Ovary (tissue), 3 donors: ENCODE results near the gene PTGR2.
"Not testable (repeated sequence)": the region's sequence is repeated elsewhere in the genome, so short reads cannot be mapped to it uniquely, and the experiment has no call there.

ENCODE experiments used
- CTCF ChIP-seq, 3 donors: fragments of 450-650 bp in 2 of 3; fragments of 200-600 bp in 1 of 3; IDR thresholded peaks; one replicate each; pipeline versions ENCODE4 v1.5.1 to v1.8.0; 2016 to 2022; ENCODE audit warnings: antibody characterized with exemption in 3 of 3, mild to moderate bottlenecking in 1 of 3
- EP300 ChIP-seq: sonication (generic); formaldehyde crosslinking; IDR thresholded peaks from one replicate; pipeline ENCODE4 v1.6.1; 2017; ENCODE audit warnings: antibody characterized with exemption
- POLR2A ChIP-seq: fragments of 450-650 bp; IDR thresholded peaks from one replicate; pipeline ENCODE4 v1.6.1; 2017; ENCODE audit warnings: antibody characterized with exemption, mild to moderate bottlenecking, moderate library complexity
- donor health status: DM: no; HTN: no; CAD: no.

DNA sequence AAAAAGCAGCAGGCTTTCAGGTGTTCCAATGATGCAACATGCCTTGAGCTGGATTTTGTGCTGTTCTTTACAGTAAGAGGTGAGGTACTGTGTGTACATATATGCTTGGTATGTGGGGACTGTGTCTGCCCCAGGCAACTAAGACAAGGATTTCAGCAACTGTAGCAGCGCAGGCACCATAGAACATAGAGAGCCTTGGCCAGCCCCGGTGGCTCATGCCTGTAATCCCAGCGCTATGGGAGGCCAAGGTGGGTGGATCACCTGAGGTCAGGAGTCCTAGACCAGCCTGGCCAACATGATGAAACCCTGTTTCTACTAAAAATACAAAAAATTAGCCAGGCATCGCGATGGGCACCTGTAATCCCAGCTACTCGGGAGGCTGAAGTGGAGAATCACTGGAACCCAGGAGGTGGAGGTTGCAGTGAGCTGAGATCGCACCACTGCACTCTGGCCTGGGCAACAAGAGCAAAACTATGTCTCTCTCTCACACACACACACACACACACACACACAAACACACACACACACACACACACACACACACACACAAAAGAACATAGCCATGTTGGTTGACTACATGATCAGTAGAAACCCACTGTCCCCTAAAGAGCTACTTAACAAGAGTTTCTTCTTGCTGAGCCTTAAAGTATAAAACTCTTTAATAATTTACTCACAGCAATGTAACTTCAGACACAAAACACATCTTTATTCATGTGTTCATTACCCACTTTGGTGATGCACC is 13.2 kb upstream of the PTGR2 start:
- not testable (repeated sequence) for TF ChIP-seq CTCF (IDR thresholded peaks at IDR 0.05); POLR2A; EP300
